Thyroid gland (tissue), 4 donors: ENCODE data around the gene PCDH18. TPM values are rescaled to one million over a fixed set of nuclear protein-coding genes. Genes with fewer than 3 reads are reported as not detected.

ENCODE experiments used
- DNase-seq, 2 donors: peaks; one replicate each; pipeline ENCODE4 v3.0.0-alpha.2; 2019
- H3K27ac ChIP-seq, 3 donors: fragments of 200-600 bp; sonication (generic); 1 replicate in 2 of 3; 2 replicates in 1 of 3; pipeline ENCODE4 v1.5.1; 2016 to 2019; ENCODE audit warnings: mild to moderate bottlenecking in 1 of 3, moderate library complexity in 1 of 3
- H3K27me3 ChIP-seq: fragments of 200-600 bp; sonication (generic); one replicate; pipeline ENCODE4 v1.5.1; 2019
- H3K36me3 ChIP-seq, 2 donors: fragments of 200-600 bp; sonication (generic); one replicate each; pipeline ENCODE4 v1.5.1; 2016 to 2019
- H3K4me1 ChIP-seq, 2 donors: fragments of 200-600 bp; sonication (generic); one replicate each; pipeline ENCODE4 v1.5.1; 2017 to 2019
- H3K4me3 ChIP-seq, 3 donors: fragments of 200-600 bp; sonication (generic); replicated peaks in 1 of 3; 1 replicate in 2 of 3; 2 replicates in 1 of 3; pipeline ENCODE4 v1.5.1; 2016; ENCODE audit warnings: mild to moderate bottlenecking in 1 of 3
- H3K9me3 ChIP-seq: fragments of 200-600 bp; sonication (generic); one replicate; pipeline ENCODE4 v1.5.1; 2017
- CTCF ChIP-seq, 6 experiments: fragments of 200-600 bp in 3 of 6; fragments of 450-650 bp in 3 of 6; sonication (generic) in 3 of 6; IDR thresholded peaks; one replicate each; pipeline ENCODE4 v1.5.1; 2016 to 2019; ENCODE audit warnings: antibody characterized with exemption in 6 of 6, mild to moderate bottlenecking in 2 of 6, inconsistent platforms in 1 of 6, moderate library complexity in 1 of 6
- POLR2A ChIP-seq, 2 donors: fragments of 450-650 bp; IDR thresholded peaks; one replicate each; pipeline ENCODE4 v1.6.1; 2017; ENCODE audit warnings: antibody characterized with exemption in 2 of 2, mild to moderate bottlenecking in 2 of 2, moderate library complexity in 1 of 2
- WGBS, 2 donors: methylation state at CpG; one replicate each; pipeline ENCODE4 v1.1.5; 2017; 5-methylcytosine and 5-hydroxymethylcytosine counted together
- intact Hi-C: fragments of 100-400 bp; cut with DNase I; formaldehyde crosslinking; loops from one replicate; pipeline ENCODE4 v1.15.1; 2023
- total RNA-seq, 4 donors: library from RNA; depleted of rRNA; stranded (reverse); fragments of >200 nt; gene quantifications; one replicate each; pipeline ENCODE4 v1.2.3, GENCODE V29; 2016

PCDH18 gene
- total RNA-seq, 4 donors from 2014 or later, result 14.0 to 34.9 (median 20.3) TPM

GRCh38 chr4:137476345-137476744 lies 55.9 kb downstream of the PCDH18 start:
- H3K36me3 ChIP-seq, result no peaks in the 10 kb centered on the region

GRCh38 chr4:137474711-137475301 lies 57.5 kb downstream of the PCDH18 start:
- TF ChIP-seq POLR2A (IDR thresholded peaks at IDR 0.05) (no peak), CTCF (IDR thresholded peaks at IDR 0.05) (no peak)
- intact Hi-C loops, result no loop called here
- DNase-seq, result no peak
- Histone ChIP-seq H3K4me1 (no peaks in the 10 kb centered on the region), H3K27me3 (no peaks in the 10 kb centered on the region), H3K27ac (no peak overlapping the region), H3K9me3 (no peaks in the 10 kb centered on the region), H3K4me3 (no peak overlapping the region), H3K36me3 (no peaks in the 10 kb centered on the region)
- 9 to 11% methylated on average over 1 of the region's 1 CpG for WGBS, 2 donors

More at GRCh38 chr4:137476345-137476744, 55.9 kb downstream of the PCDH18 start:
- DNase-seq, result no peak
- no peaks in the 10 kb centered on the region for H3K27me3 ChIP-seq
- H3K27ac ChIP-seq, result no peak overlapping the region
- intact Hi-C loops, result no loop called here
- TF ChIP-seq POLR2A (IDR thresholded peaks at IDR 0.05) (no peak), CTCF (IDR thresholded peaks at IDR 0.05) (no peak)
- no peak overlapping the region for H3K4me3 ChIP-seq
- no peaks in the 10 kb centered on the region for H3K4me1 ChIP-seq
- H3K9me3 ChIP-seq, result no peaks in the 10 kb centered on the region
- WGBS, 2 donors, result 74 to 79% methylated on average over 4 of the region's 4 CpGs

- Histone ChIP-seq H3K27ac (no peak overlapping the region), H3K36me3 (no peaks in the 10 kb centered on the region), H3K4me1 (no peaks in the 10 kb centered on the region), H3K27me3 (no peaks in the 10 kb centered on the region), H3K9me3 (no peaks in the 10 kb centered on the region), H3K4me3 (no peak overlapping the region)
- intact Hi-C loops, result no loop called here
- DNase-seq, result no peak
- no peak for TF ChIP-seq POLR2A (IDR thresholded peaks at IDR 0.05)
- no peak for TF ChIP-seq CTCF (IDR thresholded peaks at IDR 0.05)
- 67 to 72% methylated on average over 2 of the region's 2 CpGs for WGBS, 2 donors
Observed at GRCh38 chr4:137471895-137472294, 60.4 kb downstream of the PCDH18 start.

- TF ChIP-seq POLR2A (IDR thresholded peaks at IDR 0.05) (no peak), CTCF (IDR thresholded peaks at IDR 0.05) (no peak)
- no peaks in the 10 kb centered on the region for H3K4me1 ChIP-seq
- no peak overlapping the region for H3K4me3 ChIP-seq
- H3K27ac ChIP-seq, result no peak overlapping the region
- H3K27me3 ChIP-seq, result no peaks in the 10 kb centered on the region
- H3K9me3 ChIP-seq, result no peaks in the 10 kb centered on the region
- DNase-seq, result no peak
- no peaks in the 10 kb centered on the region for H3K36me3 ChIP-seq
- intact Hi-C loops, result no loop called here
- WGBS, 2 donors, result 100% methylated on average over 1 of the region's 1 CpG
Observed at GRCh38 chr4:137471461-137471860, 60.8 kb downstream of the PCDH18 start.

- intact Hi-C loops, result no loop called here
- H3K4me1 ChIP-seq, result no peaks in the 10 kb centered on the region
- H3K27ac ChIP-seq, result no peak overlapping the region
- H3K9me3 ChIP-seq, result no peaks in the 10 kb centered on the region
- no peaks in the 10 kb centered on the region for H3K27me3 ChIP-seq
- no peaks in the 10 kb centered on the region for H3K36me3 ChIP-seq
- TF ChIP-seq CTCF (IDR thresholded peaks at IDR 0.05) (no peak), POLR2A (IDR thresholded peaks at IDR 0.05) (no peak)
- H3K4me3 ChIP-seq, result no peak overlapping the region
- no peak for DNase-seq
Observed at GRCh38 chr4:137470806-137471205, 61.5 kb downstream of the PCDH18 start.
